Stimulated activated CD8-positive, alpha-beta memory T cell treated with anti-CD3 and anti-CD28 coated beads, Interleukin-7, amount 100 ng/mL, for 48 hours (primary cell): ENCODE data around the gene NEIL1.
A peak's percentile ranks its signal among the peaks of the same experiment; 100 is the strongest.
"Not testable (repeated sequence)": the region's sequence is repeated elsewhere in the genome, so short reads cannot be mapped to it uniquely, and the experiment has no call there.

ENCODE experiments used
- DNase-seq, 2 donors: peaks; one replicate each; pipeline ENCODE4 v3.0.0-alpha.2; 2020; ENCODE audit warnings: low read depth in 1 of 2; ENCODE audit errors: extremely low read depth in 1 of 2

Gene NEIL1, protein sequence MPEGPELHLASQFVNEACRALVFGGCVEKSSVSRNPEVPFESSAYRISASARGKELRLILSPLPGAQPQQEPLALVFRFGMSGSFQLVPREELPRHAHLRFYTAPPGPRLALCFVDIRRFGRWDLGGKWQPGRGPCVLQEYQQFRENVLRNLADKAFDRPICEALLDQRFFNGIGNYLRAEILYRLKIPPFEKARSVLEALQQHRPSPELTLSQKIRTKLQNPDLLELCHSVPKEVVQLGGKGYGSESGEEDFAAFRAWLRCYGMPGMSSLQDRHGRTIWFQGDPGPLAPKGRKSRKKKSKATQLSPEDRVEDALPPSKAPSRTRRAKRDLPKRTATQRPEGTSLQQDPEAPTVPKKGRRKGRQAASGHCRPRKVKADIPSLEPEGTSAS

DNA sequence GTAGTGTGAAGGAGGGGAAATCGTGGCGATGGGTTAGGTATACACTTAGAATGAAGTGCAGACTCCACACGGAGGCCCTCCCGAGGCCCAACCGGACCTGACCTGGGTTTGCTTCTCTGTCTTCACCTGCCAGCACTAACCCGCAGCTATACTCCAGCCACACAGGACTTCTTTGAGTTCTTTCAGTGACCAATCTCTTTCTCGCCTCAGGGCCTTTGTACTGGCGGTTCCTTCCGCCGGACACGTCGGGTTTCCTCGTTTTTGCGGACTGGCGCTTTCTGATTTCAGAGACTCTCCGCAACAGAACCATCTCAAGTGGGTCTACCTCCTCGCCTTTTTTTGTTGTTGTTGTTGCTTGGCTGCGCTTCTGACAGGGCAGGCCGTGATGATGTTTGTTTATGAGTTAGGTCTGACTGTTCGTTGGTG, at the start of gene NEIL1:
Gene NEIL1 (plus strand): TSS at position 244 of the 426 bp plus-strand sequence. CDS start 1,867 bp downstream, outside the sequence.
- DNase-seq = no peak

DNA sequence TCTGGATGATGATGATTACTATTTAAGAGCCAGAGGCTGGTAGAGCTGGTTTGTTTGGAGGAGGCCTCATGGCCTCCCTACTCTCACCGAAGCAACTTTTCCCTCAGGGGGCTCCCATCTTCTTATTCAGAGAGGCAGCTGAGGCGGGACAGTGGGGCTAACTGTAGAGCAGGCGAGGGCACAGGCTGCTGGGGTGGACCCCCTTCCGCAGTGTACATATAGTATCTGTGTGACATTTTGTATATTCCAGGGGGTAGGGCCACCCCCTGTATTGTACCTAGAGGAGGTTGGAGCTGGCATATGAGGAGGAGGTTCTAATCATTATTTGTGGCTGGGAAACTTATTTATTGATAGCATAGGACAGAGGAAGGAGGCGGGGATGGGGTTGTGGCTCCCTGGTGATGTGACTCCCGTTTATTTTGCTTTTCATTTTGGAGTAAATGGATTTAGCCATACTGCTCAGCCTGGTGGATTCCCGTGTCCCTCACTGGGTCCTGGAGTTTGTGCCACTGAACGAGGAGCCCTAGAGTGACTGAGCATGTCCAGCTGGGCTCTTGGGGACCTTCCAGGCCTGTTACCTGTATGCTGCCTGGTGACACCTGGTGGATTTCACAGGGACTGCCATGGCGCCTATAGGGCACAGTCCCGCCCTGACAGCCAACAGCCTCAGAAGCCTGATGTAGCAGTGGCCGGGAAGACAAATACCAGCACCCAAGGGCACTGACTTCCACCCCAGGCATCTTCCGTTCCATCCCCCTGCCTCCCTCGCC, 48.1 kb upstream of the NEIL1 start:
- DNase-seq = not testable (repeated sequence)

DNA sequence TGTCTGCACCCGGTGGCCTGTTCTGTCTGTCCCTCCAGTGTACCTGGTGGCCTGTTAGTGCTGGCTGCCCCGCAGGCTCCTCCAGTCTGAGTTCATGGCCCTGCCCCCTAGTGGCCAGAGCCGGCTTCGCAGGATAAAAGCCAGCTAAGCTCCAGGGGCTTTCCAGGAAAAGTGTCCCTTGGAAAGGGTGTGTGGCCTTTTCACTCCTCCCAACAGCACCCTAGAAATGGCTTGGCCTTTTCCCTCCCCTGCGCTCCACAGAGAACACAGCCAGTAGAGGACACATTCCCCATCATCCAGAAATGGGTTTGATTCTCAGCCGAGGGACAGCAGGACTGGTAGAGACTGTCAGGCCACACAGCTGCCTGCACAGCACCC, 47.5 kb upstream of the NEIL1 start:
- DNase-seq = peak in 1 of 2 donors; percentile 33

DNA sequence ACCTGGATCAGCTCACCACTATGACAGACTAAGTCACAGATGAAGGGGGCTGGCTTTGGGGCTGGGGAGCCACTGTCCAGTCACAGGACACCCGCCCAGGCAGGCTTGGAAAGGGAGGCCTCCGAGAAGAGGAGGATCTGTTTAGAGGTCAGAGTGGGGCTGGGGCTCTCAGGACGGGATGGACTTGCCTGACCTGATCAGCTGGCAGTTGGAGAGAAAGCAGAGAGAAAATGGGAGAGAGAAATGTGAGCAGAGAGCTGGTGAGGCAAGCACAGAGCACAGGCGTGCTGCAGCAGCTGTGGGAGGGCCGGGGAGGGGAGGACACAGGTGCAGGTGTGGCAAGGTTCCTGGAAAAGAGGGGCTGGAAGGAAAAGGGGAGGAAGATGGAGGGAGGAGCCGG, 46.8 kb upstream of the NEIL1 start:
- DNase-seq = not testable (repeated sequence)

DNA sequence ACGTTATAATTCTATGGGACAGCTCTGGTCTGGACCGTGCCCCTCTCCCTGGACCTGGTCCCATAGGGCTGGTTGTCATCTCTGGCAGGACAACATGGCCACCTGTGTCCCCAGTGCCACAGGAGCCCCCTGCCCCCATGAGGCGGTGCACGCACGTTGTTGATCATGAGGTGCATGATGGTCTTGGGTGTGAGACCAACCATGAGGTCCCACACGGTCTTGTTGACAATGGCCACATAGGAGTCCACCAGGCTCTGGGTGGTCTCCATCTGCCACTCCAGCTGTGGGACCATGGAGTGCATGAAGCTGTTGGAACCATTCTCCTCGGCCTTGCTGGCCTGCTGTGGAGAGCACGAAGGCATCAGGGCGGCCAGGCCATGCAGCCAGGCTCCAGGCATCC, 44.5 kb upstream of the NEIL1 start:
- no peak for DNase-seq

DNA sequence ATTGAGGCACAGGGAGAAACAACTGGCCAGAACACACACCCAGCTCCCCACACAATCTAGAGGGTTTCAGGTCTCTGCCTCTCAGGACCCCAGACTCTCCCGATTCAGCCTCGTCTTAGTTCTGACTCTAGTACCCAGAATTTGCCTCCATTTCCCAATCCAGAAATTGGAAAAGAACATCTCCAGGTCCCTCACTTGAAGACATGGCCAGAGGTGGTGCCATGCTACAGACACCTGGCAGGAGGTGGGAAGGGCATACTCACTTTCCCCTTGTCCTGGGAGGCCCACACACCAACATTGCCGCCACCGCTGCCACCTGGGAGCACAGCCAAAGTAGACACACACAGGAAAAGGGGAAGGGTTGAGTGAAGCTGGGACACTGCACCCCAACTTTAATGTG, 44.1 kb upstream of the NEIL1 start:
- DNase-seq = not testable (repeated sequence)

DNA sequence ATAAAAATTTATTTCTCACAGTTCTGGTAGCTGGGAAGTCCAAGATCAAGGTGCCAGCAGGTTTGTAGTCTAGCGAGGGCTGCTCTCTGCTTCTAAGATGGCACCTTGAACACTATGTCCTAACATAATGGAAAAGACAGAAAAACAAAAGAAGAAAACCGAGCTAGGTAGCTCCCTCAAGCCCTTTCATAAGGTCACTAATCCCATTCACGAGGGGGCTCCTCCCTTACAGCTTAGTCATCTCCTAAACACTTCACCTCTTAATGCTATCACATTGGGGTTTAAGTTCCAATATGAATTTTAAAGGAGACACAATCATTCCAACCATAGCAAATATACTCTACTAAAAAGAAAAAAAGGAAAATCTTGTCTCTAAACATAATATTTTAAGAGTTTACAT, 40.7 kb upstream of the NEIL1 start:
- DNase-seq = no peak

DNA sequence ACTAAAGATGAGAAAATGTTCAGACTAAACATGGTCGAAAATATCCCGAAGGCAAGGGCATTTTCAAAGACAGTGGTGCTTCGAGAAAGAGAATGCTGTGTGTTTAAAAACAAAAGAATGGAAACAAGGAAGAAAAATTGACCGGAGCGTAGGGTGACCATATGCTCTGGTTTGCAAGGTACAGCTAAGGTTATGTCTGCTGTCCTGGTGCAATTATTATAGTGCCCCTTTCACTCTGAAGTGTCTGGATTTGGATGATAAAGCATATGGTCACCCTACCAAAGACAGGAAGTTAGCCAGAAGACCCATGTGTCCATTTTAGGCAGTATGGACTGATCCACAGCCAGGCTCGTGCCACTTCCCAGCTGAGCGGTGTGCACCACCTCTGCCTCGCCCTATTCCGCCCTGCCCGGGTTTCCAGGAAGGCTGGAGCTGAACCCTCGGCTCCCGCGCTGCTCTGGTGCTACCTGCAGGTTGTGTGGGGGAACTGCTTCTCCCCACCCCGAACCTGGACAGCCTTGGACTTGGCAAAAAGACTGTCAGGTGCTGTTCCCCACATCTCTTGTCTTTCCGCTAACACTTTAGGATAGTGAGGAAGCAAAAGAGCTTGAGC, 39.0 kb upstream of the NEIL1 start:
- no peak for DNase-seq

DNA sequence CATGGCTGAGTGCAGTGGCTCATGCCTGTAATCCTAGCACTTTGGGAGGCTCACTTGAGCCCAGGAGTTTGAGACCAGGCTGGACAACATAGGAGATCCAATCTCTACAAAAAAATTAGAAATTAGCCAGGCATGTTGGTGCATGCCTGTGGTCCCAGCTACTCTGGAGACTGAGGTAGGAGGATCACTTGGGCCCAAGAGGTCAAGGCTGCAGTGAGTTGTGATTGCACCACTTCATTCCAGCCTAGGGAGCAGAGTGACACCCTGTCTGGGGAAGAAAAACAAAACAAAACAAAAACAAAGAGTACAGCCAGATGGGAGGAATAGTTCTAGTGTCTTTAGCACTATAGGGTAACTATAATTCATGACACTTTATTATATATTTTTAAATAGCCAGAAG, 37.1 kb upstream of the NEIL1 start:
- no peak for DNase-seq

DNA sequence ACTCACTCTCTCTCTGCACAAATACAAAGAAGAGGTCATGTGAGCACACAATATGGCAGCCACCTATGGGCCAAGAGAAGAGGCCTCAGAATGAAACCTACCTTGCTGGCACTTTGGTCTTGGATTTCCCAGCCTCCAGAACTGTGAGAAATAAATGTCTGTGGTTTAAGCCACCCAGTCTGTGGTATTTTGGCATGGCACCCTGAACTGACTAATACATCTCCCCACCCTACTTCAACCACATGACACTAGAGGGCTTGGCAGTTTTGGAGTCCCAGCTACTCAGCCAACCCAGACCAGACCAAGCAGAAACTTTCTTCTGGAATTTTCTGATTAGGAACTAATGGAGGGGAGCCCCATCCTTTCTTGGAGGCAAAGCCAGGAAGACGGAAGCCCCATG, 34.3 kb upstream of the NEIL1 start:
- not testable (repeated sequence) for DNase-seq

DNA sequence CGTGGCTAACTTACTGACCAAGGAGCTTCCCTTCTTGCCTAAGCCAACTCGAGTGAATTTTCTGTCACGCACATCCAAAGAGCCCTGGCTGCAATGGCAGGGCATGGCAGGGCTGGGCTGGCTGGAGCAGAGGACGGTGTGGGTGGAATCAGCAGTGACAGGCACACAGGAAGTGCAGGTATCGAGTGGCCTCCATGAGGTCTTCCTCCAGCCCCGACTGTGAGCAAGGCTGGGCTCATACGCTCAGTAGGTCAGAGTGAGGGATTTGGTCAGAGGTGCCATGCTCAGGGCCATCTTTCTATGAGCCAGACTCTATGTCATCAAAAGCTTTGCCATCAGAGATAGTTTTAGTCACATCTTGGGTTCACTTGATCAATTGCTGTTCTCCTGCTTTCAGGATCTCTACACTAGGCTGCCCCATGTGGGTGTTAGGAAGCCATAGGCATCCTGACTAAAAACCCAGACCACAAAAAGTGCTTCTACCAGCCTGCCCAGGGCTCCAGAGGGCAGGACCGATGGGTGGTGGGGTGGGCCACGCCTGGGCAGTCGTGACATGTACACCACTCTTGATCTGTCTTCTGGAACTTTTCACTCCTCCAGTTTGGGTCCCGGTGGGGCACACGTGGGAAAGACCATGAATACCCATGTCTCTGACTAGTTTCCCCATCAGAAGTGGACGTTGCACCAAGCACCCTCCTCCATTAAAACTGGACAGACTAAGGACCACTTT, 33.6 kb upstream of the NEIL1 start:
- no peak for DNase-seq

DNA sequence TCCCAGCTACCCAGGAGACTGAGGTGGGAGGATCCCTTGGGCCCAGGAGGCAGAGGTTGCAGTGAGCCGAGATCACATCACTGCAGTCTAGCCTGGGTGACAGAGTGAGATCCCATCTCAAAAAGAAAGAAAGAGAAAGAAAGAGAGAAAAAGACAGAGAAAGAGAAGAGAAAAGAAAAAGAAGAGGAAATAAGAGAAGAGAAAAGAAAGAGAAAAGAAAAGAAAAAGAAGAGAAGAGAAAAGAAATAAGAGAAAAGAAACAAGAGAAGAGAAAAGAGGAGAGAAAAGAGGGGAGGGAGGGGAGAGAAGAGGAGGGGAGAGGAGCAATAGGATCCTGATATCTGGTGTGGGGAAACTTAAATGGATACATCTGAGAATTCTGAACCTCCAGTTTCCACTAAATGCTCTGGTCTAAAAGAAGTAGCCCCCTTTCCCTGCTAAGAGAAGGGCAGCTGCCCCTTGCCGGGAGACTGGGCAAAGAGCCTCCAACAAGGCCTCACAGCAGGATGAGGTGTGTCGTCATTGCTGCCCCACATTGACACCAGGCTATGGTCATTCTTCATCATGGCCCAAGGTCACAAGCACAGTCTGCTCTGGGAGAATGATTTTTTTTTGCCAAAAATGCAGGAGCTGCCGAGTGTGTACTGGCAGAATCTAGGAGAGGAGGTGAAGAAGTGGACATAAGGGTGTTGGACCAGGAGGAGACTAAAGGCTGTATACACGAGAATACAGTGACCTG, 32.1 kb upstream of the NEIL1 start:
- DNase-seq = no peak

DNA sequence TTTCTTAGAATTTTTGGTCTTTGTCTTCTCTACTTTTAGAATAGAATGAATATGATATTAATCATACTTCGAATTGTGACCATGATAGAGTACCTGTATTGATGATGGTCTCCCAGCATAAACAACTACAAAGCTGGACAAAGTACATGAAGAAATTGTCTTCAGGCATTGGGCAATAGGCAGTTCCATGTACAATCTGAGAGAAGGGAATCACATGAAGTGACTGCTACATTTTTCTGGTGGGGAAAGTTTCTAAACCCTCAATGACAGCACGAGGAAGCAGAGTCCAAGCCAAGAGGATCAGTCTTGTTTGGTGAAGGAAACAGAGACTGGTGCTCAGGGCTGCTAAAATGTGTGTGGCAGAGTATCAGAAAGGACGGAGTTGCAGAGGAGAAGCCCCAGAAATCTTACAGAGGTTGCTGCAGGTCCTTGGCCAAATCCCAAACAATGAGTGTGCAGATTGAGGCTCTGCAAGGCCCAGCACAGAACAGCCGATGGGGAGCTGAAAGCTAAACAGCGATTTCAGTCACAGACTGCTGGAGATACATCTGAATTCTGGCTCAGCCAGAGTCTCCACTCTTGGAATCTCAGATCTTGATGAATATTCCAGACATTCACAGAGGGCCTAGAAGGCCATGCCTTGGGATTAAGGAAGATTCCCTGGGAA, 27.5 kb upstream of the NEIL1 start:
- not testable (repeated sequence) for DNase-seq

DNA sequence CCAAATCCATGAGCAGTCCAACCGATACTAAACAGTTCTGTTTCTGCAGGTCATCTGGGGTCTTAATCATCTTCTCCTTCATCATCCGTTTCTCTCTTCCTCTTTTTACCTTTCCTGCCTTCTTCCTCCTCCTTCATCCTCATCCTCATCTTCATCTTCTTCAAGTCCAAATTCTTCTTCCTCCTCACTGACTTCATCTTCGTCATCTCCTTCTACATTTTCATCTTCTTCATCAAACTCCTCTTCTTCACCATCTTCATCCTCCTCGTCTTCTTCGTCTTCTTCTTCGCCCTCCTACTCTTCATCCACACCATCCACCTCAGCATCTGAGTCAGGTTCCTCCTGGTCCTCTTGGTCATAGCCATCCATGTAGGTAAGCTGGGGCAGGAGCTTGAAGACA, 25.1 kb upstream of the NEIL1 start:
- no peak for DNase-seq

DNA sequence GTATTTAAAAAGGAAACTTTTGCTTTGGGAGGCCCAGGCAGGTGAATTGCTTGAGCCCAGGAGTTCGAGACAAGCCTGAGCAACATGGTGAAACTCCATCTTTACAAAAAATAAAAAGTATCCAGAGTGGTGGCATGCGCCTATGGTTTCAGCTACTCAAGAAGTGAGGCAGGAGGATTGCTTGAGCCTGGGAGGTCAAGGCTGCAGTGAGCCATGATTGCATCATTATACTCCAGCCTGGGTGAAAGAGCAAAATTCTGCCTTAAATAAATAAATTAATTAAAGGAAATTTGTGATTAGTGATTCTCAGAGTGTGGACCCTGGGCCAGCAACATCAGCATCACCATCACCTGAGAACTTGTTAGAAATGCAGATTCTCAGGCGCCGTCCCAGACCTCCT, 20.9 kb upstream of the NEIL1 start:
- no peak for DNase-seq

DNA sequence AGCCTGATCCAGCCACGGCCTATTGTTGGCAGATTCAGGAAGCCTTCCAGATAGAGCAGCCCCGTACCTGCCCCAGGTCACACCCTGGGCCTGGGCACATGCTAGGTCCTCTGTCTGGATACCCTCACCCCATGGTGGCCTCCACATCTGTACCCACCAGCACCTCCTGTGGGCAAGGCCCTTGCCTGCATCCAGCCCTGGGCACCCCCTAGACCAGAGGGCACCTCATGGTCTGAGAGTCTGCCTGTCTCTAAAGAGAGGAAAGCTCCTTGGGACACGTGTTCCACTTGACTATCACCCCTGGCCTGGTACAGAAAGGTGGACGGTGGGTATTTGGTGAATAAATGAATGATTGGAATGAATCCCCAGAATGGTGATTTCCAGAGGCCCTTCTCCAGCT, 19.8 kb upstream of the NEIL1 start:
- DNase-seq = no peak

DNA sequence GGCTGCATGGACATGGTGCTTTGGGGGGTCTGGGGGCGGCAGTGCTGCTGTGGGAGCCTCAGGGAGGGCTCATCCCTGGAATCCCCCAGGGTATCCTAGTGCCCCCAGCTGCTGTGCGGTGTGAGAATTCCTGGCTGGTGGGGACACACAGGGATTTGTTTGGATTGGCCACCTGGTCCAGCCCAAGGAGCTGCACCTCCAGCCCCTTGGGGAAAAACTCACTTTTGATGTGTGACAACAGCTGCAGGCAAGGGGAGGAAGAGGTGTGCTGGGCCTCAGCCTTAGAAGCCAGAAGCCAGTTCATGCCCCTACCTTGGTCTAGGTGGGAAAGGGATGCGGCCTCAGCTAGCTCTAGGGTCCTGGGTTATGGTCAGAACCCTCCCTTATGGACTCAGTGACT, 19.3 kb upstream of the NEIL1 start:
- DNase-seq = no peak

DNA sequence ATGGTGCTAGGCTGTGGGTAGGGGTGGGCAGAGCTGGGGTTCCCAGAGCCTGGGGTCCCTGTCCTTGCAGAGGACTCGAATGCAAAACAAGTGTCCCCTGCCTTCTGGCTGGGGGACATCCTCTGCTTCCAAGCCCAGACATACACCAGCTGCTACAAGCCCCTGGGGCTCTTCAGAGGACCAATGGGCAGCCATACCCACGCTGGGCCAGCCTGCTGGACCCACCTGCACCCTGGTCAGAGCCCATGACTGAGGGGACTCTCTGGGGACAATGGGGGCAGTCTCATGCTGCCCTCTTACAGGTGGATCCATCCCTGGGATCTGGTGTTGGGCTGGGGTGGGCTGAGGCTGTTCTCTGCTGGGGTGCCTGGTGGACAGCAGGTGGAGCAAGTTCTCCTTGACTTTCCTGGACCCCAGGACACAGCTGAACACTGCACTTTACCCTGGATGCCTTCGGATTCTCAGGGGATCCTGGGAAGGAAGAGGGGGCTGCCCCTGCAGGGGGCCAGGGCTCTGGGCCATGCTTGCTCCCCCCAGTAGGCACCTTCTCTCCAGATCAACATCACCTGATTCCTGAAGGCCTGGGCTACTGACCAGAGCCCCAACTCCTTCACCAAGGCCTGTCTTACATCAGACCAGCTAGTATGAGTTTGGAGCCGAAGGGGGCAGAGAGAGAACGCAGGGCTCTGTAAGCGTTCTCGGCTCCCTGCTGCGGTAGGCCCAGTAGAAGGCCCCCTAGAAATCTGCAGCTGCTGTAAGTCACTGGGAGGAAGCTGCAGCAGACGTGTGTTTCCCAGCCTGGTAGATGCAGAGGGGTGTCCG, 18.1 kb upstream of the NEIL1 start:
- no peak for DNase-seq

DNA sequence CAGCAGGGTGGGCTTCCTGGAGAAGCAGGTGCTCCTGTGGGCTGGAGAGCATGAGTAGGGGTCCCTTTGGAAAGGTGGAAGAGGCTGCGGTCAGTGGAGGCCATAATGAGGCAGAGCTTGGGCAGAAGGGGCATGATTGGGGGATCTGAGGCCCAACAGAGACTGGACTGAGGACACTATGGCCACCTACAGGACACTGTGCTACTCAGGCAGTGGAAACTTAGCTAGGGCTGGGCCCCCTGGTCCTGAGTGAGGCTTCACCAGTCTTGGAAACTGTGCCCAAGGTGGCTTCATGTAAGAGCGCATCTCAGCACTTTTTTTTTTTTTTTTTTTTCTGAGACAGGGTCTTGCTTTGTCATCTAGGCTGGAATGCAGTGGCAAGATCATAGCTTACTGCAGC, 17.3 kb upstream of the NEIL1 start:
- no peak for DNase-seq
